H9 (cell line): Measurements from ENCODE around the gene NBEAL2. TPM values are rescaled to one million over a fixed set of nuclear protein-coding genes. Genes with fewer than 3 reads are reported as not detected.
A peak's percentile ranks its signal among the peaks of the same experiment; 100 is the strongest.

ENCODE experiments used
- DNase-seq: peaks from one replicate; pipeline ENCODE4 v3.0.0-alpha.2; 2017
- H2AFZ ChIP-seq: one replicate; pipeline ENCODE4 v1.6.1; 2013; ENCODE audit warnings: mild to moderate bottlenecking, low read length, control low read depth, moderate library complexity
- H2AK5ac ChIP-seq: 2 replicates; pipeline ENCODE4 v1.6.1; 2013; ENCODE audit warnings: low read length, control low read depth, mixed read lengths; ENCODE audit not compliant: insufficient read length
- H2BK120ac ChIP-seq: one replicate; pipeline ENCODE4 v1.6.1; 2013; ENCODE audit warnings: low read depth, mild to moderate bottlenecking, low read length, control low read depth, inconsistent platforms; ENCODE audit not compliant: poor library complexity, severe bottlenecking
- H2BK12ac ChIP-seq: 2 replicates; pipeline ENCODE4 v1.6.1; 2013; ENCODE audit warnings: low read length, control low read depth, mixed read lengths, low read depth; ENCODE audit not compliant: insufficient read length
- H2BK15ac ChIP-seq: 2 replicates; pipeline ENCODE4 v1.6.1; 2013; ENCODE audit warnings: low read depth, low read length, control low read depth
- H2BK20ac ChIP-seq: one replicate; pipeline ENCODE4 v1.6.1; 2013; ENCODE audit warnings: low read depth, mild to moderate bottlenecking, low read length, control low read depth, inconsistent platforms; ENCODE audit not compliant: poor library complexity, severe bottlenecking
- H2BK5ac ChIP-seq: 2 replicates; pipeline ENCODE4 v1.6.1; 2013; ENCODE audit warnings: low read length, control low read depth, mixed read lengths; ENCODE audit not compliant: insufficient read length
- H3K14ac ChIP-seq: 2 replicates; pipeline ENCODE4 v1.6.1; 2013; ENCODE audit warnings: low read length, control low read depth; ENCODE audit not compliant: insufficient read depth
- H3K18ac ChIP-seq: 2 replicates; pipeline ENCODE4 v1.6.1; 2013; ENCODE audit warnings: low read depth, mild to moderate bottlenecking, mixed read lengths, low read length, control low read depth; ENCODE audit not compliant: insufficient read length
- H3K23ac ChIP-seq: 2 replicates; pipeline ENCODE4 v1.6.1; 2013; ENCODE audit warnings: low read length, control low read depth, mixed read lengths, low read depth; ENCODE audit not compliant: insufficient read length
- H3K23me2 ChIP-seq: 2 replicates; pipeline ENCODE4 v1.6.1; 2013; ENCODE audit warnings: low read depth, mild to moderate bottlenecking, mixed read lengths, low read length, control low read depth; ENCODE audit not compliant: insufficient read length, poor library complexity, severe bottlenecking
- H3K27ac ChIP-seq: 2 replicates; pipeline ENCODE4 v1.5.1; 2013; ENCODE audit warnings: low read length, control low read depth, mixed read lengths, low read depth; ENCODE audit not compliant: insufficient read length
- H3K27me3 ChIP-seq: 2 replicates; pipeline ENCODE4 v1.6.1; 2013; ENCODE audit warnings: low read length, control low read depth, inconsistent platforms; ENCODE audit not compliant: insufficient read depth
- H3K4ac ChIP-seq: 2 replicates; pipeline ENCODE4 v1.6.1; 2013; ENCODE audit warnings: low read depth, mild to moderate bottlenecking, control low read depth, inconsistent platforms, low read length, moderate library complexity
- H3K4me1 ChIP-seq: 2 replicates; pipeline ENCODE4 v1.6.1; 2013; ENCODE audit warnings: low read length, control low read depth, inconsistent platforms; ENCODE audit not compliant: insufficient read depth
- H3K4me2 ChIP-seq: 2 replicates; pipeline ENCODE4 v1.6.1; 2013; ENCODE audit warnings: low read length, control low read depth, mixed read lengths; ENCODE audit not compliant: insufficient read length, insufficient read depth
- H3K56ac ChIP-seq: 2 replicates; pipeline ENCODE4 v1.6.1; 2013; ENCODE audit warnings: low read depth, mild to moderate bottlenecking, mixed read lengths, low read length, control low read depth; ENCODE audit not compliant: insufficient read length
- H3K79me1 ChIP-seq: 2 replicates; pipeline ENCODE4 v1.6.1; 2013; ENCODE audit warnings: low read depth, mild to moderate bottlenecking, moderate library complexity, low read length, control low read depth, inconsistent platforms; ENCODE audit not compliant: insufficient read depth, poor library complexity, severe bottlenecking
- H3K79me2 ChIP-seq: 2 replicates; pipeline ENCODE4 v1.6.1; 2013; ENCODE audit warnings: low read length, control low read depth, inconsistent platforms; ENCODE audit not compliant: insufficient read depth
- H3K9ac ChIP-seq: 2 replicates; pipeline ENCODE4 v1.6.1; 2013; ENCODE audit warnings: low read length, control low read depth, mixed read lengths; ENCODE audit not compliant: insufficient read length; ENCODE audit errors: extremely low read depth
- H3K9me3 ChIP-seq: one replicate; pipeline ENCODE4 v1.6.1; 2013; ENCODE audit warnings: low read depth, low read length, inconsistent platforms; ENCODE audit not compliant: control insufficient read depth
- H3T11ph ChIP-seq: one replicate; pipeline ENCODE4 v1.6.1; 2013; ENCODE audit warnings: mild to moderate bottlenecking, low read length, control low read depth, inconsistent platforms
- H4K20me1 ChIP-seq: one replicate; pipeline ENCODE4 v1.6.1; 2013; ENCODE audit not compliant: control insufficient read depth, insufficient read length, insufficient read depth
- H4K5ac ChIP-seq: 2 replicates; pipeline ENCODE4 v1.6.1; 2013; ENCODE audit warnings: low read depth, mild to moderate bottlenecking, mixed read lengths, low read length, control low read depth; ENCODE audit not compliant: insufficient read length
- H4K8ac ChIP-seq: replicated peaks from 2 replicates; pipeline ENCODE4 v1.6.1; 2013; ENCODE audit warnings: low read length, control low read depth, mixed read lengths, low read depth; ENCODE audit not compliant: insufficient read length
- H4K91ac ChIP-seq: 2 replicates; pipeline ENCODE4 v1.6.1; 2013; ENCODE audit warnings: low read depth, mild to moderate bottlenecking, moderate library complexity, mixed read lengths, low read length, control low read depth; ENCODE audit not compliant: insufficient read length
- H3K27ac Mint-ChIP-seq, 3 experiments: 2 replicates in 2 of 3; 3 replicates in 1 of 3; pipeline ENCODE4 v1.8.0; 2020 to 2021; ENCODE audit warnings: mixed read lengths in 3 of 3, mild to moderate bottlenecking in 1 of 3, moderate library complexity in 1 of 3
- H3K27me3 Mint-ChIP-seq: 2 replicates; pipeline ENCODE4 v1.8.0; 2021; ENCODE audit warnings: low read depth, mild to moderate bottlenecking, moderate library complexity, mixed read lengths
- H3K36me3 Mint-ChIP-seq, 3 experiments: 2 replicates in 2 of 3; 3 replicates in 1 of 3; pipeline ENCODE4 v1.8.0; 2020 to 2021; ENCODE audit warnings: low read depth in 3 of 3, mixed read lengths in 3 of 3; ENCODE audit not compliant: insufficient read depth in 1 of 3
- H3K4me1 Mint-ChIP-seq, 2 experiments: 2 replicates each; pipeline ENCODE4 v1.8.0; 2020; ENCODE audit warnings: mixed read lengths in 2 of 2
- H3K4me3 Mint-ChIP-seq, 2 experiments: 2 replicates in 1 of 2; 3 replicates in 1 of 2; pipeline ENCODE4 v1.8.0; 2020 to 2021; ENCODE audit warnings: mild to moderate bottlenecking in 2 of 2, mixed read lengths in 2 of 2, moderate library complexity in 1 of 2
- H3K9me3 Mint-ChIP-seq, 2 experiments: 2 replicates in 1 of 2; 3 replicates in 1 of 2; pipeline ENCODE4 v1.8.0; 2020; ENCODE audit warnings: mild to moderate bottlenecking in 2 of 2, mixed read lengths in 2 of 2, moderate library complexity in 1 of 2
- whole genome bisulfite sequencing: extraction: QIAGEN DNeasy Blood & Tissue Kit; methylation state at CpG from one replicate; pipeline ENCODE4 v1.1.7; 2013; ENCODE audit warnings: missing lambda C conversion rate, low lambda C conversion rate, mixed read lengths; ENCODE audit not compliant: insufficient read length; ENCODE audit errors: extremely low coverage; 5-methylcytosine and 5-hydroxymethylcytosine counted together
- total RNA-seq: library from RNA; stranded (reverse); gene quantifications from 2 replicates; pipeline ENCODE4 v1.2.1, GENCODE V29; 2021
- TF ChIP-seq, protein P1 (sequence below): fragments of 200-600 bp; sonication (generic); conservative IDR thresholded peaks from 3 replicates; pipeline ENCODE4 v1.8.0; 2021; ENCODE audit warnings: antibody characterized with exemption, mild to moderate bottlenecking

Gene NBEAL2
- total RNA-seq, 1 experiment from 2014 or later = 52.1 TPM

DNA sequence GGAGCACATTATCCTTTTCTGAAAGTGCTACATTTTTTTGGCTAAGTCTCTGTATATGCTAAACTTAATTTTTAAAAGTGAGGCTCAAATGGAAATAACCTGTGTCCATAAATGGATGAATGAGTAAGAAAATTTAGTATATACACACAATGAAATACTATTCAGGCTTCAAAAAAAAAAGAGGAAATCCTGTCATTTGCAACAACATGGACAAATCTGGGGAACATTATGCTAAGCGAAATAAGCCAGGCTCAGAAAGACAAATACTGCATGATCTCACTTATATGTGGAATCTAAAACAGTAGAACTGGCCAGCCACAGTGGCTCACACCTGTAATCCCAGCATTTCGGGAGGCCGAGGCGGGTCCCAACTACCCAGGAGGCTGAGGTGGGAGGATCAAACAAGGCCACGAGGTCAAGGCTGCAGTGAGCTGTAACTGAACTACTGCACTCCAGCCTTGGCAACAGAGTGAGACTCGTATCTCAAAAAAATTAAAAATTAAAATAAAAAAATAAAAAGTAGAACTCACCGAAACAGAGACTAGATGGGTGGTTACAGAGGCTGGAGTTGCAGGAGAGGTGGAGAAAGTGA, 28.7 kb upstream of the NBEAL2 start:
- DNase-seq = no peak

More for the DNA sequence above, 28.7 kb upstream of the NBEAL2 start:
- Histone ChIP-seq H4K20me1 (peaks cover 2% of the 10 kb centered on the region), H3K18ac (no peak overlapping the region), H2BK20ac (no peak overlapping the region), H4K8ac (no peak overlapping the region), H3K14ac (no peak overlapping the region), H3K4me2 (no peak overlapping the region), H3K23me2 (no peaks in the 10 kb centered on the region), H3K79me1 (peaks cover 18% of the 10 kb centered on the region), H3K56ac (no peak overlapping the region), H2AK5ac (no peak overlapping the region), H3K27me3 (no peaks in the 10 kb centered on the region), H3K4ac (no peak overlapping the region), H2AFZ (no peak overlapping the region), H3K23ac (no peak overlapping the region), H2BK5ac (no peak overlapping the region), H3K4me1 (peaks cover 9% of the 10 kb centered on the region; the same call in 1 of the 2 replicates), H3K79me2 (peaks cover 38% of the 10 kb centered on the region; the same call in 1 of the 2 replicates), H4K5ac (no peak overlapping the region), H4K91ac (no peak overlapping the region), H2BK15ac (no peak overlapping the region), H3K9ac (no peak overlapping the region), H2BK12ac (no peak overlapping the region), H3K27ac (no peak overlapping the region), H2BK120ac (no peak overlapping the region), H3T11ph (no peak overlapping the region), H3K9me3 (no peaks in the 10 kb centered on the region)
- TF ChIP-seq, protein P1, sequence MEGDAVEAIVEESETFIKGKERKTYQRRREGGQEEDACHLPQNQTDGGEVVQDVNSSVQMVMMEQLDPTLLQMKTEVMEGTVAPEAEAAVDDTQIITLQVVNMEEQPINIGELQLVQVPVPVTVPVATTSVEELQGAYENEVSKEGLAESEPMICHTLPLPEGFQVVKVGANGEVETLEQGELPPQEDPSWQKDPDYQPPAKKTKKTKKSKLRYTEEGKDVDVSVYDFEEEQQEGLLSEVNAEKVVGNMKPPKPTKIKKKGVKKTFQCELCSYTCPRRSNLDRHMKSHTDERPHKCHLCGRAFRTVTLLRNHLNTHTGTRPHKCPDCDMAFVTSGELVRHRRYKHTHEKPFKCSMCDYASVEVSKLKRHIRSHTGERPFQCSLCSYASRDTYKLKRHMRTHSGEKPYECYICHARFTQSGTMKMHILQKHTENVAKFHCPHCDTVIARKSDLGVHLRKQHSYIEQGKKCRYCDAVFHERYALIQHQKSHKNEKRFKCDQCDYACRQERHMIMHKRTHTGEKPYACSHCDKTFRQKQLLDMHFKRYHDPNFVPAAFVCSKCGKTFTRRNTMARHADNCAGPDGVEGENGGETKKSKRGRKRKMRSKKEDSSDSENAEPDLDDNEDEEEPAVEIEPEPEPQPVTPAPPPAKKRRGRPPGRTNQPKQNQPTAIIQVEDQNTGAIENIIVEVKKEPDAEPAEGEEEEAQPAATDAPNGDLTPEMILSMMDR = no peak
- no CpG with 5 or more reads among the region's 7 CpGs for WGBS
- Mint-ChIP-seq H3K27me3 (no peaks in the 10 kb centered on the region), H3K9me3 (no peaks in the 10 kb centered on the region; a peak in 1 of 5 replicates), H3K36me3 (peaks cover 6 to 21% (median 11%) of the 10 kb centered on the region in 3 experiments), H3K27ac (peak overlapping the region in 1 of 3 experiments; percentile 25; a peak in 1 of 7 replicates), H3K4me1 (peaks cover 51 to 69% of the 10 kb centered on the region in 2 experiments), H3K4me3 (no peak overlapping the region)
